NCI-H146 treated with DMSO at 0.1 percent for 48 hours (cell line): Measurements from ENCODE around the gene UNC5B.

Source experiments
- DNase-seq: peaks from one replicate; lab custom pipeline; 2025; ENCODE audit not compliant: unreplicated experiment; lab: John Stamatoyannopoulos, UW

UNC5B gene

DNA sequence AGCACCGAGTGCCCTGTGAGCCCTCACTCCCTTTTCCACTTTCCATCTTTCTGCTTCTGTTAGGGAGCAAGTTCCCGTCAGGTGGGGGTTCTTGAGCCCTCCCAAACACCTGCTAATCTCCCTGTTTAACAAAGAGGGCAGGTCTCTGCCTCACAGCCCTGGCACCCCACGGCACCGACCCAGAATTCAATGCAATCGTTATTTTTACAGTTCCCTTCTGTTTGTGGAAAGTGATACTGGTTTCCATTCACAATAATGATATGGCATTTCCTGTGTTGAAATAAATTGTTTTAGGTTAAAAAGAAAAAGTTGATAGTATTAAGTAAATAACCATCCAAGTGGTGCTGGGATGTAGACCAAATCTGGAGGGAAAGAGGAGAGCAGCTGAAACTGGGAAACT lies 67.8 kb downstream of the UNC5B start:
- DNase-seq, result no peak

DNA sequence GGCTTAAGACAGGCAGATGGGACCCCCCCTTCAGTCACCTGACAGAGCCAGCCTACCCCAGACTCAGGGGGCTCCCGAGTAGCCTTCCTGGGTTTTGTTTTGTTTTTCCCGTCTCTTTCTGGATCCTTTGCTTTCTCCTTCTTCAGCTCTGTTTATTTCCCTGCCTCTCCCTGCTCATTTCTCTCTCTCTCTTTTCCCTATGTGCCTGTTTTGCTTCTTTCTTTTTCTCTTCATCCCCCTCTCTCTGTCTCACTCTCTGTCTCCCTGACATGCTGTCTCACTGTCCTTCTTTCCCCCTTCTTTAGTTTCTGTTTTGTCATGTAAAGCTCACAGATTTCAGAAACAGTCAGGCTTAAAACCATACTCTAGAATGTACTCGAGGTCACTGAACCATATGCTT lies 68.5 kb downstream of the UNC5B start:
- no peak for DNase-seq

DNA sequence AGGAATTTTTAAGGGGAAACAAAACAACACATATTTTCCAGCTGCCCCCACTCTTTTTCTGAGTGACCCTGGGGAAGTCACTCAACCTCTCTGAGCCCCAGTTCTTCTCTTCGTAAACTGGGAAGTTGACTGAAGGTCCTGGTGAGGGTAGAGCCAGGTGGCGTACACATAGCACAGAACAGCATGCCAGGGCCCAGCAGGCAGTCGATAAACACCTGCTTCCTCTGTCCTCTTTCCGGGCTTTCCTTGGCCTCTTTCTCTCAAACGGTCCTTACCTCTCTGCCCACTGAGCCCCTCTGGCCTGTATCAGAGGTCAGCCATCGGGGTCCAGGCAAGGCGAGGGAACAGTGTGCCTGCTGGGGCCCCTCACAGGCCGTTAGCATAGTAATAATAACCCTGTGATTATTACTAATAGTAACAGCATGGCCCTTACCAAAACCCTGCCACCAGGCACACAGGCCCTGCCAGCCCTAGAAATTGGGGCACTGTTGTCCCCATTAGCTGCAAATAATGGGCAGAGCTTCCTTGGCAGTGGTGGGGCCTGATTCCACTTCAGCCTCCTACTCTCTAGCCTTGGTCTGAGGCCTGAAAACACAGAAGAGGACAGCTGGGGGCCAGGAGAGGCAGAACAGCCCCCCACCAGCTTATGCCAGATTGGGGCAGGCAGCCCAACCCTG lies 69.4 kb downstream of the UNC5B start:
- DNase-seq, result peak; percentile 4

- no peak for DNase-seq
Observed at GRCh38 chr10:71282323-71282680, 69.9 kb downstream of the UNC5B start.

- no peak for DNase-seq
Observed at GRCh38 chr10:71283410-71283809, 71.0 kb downstream of the UNC5B start.

DNA sequence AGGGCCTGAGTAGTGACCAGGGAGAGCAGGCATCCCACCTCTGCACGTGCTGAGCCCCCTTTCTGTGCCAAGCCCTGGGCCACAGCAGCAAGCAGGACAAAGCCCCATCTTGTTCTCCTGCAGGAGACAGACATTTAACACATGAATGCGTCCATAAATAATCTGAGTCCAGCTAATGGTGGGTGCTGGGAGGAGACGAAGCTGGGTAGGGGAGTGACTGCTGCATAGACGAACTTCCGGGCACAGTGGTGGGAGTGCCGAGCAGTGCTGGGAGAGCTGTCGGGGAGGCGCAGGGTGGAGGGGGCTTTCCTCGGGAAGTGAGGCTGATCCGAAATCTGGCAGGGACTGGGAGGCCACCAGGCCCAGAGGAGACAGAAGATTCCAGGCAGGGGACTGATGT lies 71.5 kb downstream of the UNC5B start:
- DNase-seq, result no peak

GRCh38 chr10:71284544-71285179 lies 72.3 kb downstream of the UNC5B start:
- no peak for DNase-seq

DNA sequence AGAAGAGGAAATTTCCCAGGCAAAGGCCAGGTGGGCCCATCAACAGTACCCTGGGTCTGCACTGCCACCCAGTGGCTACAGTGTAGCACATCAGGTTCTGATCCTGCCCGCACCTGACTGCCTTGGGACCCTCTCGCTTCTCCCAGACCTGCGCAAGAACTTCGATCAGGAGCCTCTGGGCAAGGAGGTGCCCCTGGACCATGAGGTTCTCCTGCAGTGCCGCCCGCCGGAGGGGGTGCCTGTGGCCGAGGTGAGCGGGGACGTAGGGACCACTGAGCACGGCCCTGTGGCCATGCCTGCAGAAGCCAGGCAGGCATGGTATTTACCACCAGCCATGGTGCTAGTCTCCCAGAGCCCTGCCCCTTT lies 72.8 kb downstream of the UNC5B start:
- no peak for DNase-seq

DNA sequence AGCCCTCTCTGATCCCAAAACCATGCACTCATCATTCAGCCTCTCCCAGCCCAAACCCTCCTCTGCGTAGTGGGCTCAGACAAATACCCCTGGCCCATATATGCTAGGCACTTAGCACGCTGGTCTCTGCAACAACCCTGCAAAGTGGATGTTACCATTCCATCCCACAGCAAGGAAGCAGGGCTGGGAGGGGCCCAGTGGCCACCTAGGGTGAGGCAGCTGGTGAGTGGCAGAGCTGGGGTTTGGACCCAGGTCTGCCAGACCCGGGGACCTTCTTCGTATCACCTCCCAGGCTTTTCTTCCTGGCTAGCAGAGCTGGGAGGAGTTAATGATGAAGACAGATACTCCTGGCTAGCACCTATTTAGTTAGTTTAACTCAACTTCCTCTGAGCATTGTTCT lies 73.6 kb downstream of the UNC5B start:
- DNase-seq, result no peak

DNA sequence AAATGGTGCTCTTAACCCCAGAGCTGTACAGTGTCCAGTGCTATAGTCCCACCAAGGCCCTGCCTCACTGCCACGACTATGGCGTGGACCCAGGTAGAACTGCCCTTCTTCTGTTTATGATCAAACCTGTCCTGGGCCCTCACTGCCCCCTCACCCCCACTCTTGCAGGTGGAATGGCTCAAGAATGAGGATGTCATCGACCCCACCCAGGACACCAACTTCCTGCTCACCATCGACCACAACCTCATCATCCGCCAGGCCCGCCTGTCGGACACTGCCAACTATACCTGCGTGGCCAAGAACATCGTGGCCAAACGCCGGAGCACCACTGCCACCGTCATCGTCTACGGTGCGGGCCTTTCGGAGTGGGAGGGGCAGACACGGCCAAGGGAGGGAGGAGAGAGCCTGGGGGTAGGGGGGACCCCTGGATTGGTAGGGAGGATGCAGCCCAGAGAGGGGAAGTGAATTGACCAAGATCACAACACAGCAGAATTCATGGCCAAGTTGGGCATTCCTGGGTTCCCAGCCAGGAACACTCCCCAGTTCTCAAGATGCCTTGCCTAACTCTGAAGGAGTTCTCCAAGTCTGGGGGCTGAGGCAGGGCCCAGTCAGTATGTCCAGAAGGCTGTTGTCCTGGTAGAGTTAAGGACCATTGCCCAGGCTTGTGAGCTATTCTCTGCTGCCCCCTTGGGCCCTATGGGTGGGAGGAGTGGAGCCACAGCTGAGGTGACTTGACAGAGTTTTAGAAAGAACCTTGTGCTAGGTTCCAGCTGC lies 74.3 kb downstream of the UNC5B start:
- DNase-seq, result no peak

DNA sequence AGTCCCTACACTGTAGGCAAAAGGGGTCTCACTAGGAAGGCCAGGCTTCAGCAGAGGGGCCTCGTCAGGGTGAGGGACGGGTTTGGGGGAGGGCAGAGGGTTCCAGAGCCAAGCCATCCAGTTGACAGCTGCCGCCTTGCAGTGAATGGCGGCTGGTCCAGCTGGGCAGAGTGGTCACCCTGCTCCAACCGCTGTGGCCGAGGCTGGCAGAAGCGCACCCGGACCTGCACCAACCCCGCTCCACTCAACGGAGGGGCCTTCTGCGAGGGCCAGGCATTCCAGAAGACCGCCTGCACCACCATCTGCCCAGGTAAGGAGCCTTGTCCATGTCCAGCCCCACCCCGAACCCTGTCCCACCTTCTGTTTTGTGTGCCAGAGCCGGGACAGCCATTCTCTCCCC lies 75.1 kb downstream of the UNC5B start:
- no peak for DNase-seq

GRCh38 chr10:71288461-71288860 lies 76.1 kb downstream of the UNC5B start:
- no peak for DNase-seq

- no peak for DNase-seq
Observed at GRCh38 chr10:71289421-71290130, 77.2 kb downstream of the UNC5B start.

DNA sequence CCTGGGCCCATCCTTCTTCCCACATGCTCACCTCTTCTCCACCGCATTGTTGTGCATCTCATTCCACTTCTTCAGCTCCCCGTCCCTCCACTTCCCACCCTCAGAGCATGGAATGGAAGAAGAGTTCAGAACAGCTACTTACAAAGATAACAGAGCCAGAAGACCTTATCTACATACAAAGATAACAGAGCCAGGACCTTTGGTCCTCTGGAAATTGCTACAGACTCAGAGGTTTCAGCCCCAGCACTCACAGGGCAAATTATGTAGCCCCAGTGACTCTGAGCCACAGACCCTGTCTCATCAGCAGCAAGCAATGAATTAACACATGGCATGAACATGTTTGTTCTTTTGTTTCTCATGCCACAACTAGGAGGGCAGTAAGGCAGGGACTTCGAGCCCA lies 78.0 kb downstream of the UNC5B start:
- no peak for DNase-seq

GRCh38 chr10:71290806-71291527 lies 78.6 kb downstream of the UNC5B start:
- DNase-seq, result no peak

DNA sequence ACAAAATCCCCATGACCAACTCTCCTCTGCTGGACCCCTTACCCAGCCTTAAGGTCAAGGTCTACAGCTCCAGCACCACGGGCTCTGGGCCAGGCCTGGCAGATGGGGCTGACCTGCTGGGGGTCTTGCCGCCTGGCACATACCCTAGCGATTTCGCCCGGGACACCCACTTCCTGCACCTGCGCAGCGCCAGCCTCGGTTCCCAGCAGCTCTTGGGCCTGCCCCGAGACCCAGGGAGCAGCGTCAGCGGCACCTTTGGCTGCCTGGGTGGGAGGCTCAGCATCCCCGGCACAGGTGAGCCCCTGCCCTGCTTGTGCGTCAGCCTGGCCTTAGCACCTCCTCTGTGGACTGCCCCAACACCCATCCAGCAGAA lies 79.1 kb downstream of the UNC5B start:
- no peak for DNase-seq

DNA sequence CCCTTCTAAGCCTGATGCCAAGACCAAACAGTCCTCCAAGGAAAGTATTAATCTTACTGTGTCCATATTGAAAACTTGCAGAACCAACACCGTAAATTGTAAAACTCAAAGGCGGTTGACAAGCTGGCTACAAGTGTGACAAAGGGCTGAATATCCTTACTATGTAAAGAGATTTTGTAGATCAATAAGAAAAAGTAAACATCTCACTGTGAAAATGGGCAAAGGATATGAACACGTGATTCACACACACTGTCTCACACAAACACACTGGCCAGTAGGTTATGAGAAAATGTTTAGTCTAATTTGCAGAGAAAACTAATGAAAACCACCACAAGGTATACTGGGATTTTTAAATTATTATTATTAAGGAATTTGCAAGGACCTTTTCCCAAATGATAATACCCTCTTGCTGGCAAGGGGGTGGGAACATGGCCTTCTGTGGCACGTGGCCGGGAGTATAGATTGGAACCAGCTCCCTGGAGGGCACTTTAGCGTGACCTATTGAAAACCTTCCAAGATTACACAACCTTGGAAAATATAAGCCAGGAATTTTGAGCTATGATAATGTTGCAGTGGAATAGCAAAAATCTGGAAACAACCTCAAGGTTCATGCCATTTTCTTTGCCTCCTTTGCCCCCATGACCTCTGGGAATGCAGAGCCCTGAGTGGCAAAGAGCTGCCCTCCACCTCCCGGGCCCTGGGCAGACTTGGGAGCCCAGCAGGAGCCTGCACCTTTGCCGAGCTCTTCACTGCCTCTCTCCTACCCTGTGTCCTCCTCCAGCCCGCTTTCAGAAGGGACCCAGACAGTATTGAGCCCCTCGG lies 80.5 kb downstream of the UNC5B start:
- no peak for DNase-seq

GRCh38 chr10:71293446-71294084 lies 81.2 kb downstream of the UNC5B start:
- DNase-seq, result no peak

GRCh38 chr10:71294091-71294561 lies 81.8 kb downstream of the UNC5B start:
- no peak for DNase-seq

DNA sequence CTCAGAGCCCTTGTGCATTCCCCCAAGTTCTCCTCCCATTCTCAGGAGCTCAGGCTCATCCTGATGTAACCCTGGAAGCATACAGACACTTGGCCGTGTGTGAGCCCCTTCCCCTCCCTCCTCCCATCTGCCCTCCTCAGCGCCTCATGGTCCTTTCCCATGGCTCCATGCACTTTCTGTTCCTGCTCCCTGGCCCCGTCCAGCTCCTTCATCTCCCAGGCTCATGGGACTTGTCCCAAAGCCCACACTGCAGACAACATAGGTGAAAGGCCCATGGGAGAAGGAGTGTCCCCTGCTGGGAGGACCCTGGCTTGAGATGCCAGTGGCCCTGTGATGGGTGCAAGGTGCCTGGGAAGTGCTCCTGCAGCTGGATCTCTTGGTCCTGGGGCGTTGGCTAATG lies 82.5 kb downstream of the UNC5B start:
- no peak for DNase-seq
